Measurements from ENCODE around the gene BMP6.

Gene BMP6

GRCh38 chr6:7917729-7918128, 191.8 kb downstream of the BMP6 start:
- no peak overlapping the region for H3K4me3 ChIP-seq (ENCODE audit: low read depth, low read length)
- no peak for DNase-seq (ENCODE audit: low read depth)
- no peak for TF ChIP-seq MYC (IDR thresholded peaks at IDR 0.05; ENCODE audit: low read depth, low read length)
- TF ChIP-seq, protein P1, sequence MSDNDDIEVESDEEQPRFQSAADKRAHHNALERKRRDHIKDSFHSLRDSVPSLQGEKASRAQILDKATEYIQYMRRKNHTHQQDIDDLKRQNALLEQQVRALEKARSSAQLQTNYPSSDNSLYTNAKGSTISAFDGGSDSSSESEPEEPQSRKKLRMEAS (IDR thresholded peaks at IDR 0.05; ENCODE audit: low read depth, low read length) = no peak
- no peak for TF ChIP-seq POLR2A (IDR thresholded peaks at IDR 0.05; ENCODE audit: extremely low read depth, insufficient read length)
- TF ChIP-seq, protein P2, sequence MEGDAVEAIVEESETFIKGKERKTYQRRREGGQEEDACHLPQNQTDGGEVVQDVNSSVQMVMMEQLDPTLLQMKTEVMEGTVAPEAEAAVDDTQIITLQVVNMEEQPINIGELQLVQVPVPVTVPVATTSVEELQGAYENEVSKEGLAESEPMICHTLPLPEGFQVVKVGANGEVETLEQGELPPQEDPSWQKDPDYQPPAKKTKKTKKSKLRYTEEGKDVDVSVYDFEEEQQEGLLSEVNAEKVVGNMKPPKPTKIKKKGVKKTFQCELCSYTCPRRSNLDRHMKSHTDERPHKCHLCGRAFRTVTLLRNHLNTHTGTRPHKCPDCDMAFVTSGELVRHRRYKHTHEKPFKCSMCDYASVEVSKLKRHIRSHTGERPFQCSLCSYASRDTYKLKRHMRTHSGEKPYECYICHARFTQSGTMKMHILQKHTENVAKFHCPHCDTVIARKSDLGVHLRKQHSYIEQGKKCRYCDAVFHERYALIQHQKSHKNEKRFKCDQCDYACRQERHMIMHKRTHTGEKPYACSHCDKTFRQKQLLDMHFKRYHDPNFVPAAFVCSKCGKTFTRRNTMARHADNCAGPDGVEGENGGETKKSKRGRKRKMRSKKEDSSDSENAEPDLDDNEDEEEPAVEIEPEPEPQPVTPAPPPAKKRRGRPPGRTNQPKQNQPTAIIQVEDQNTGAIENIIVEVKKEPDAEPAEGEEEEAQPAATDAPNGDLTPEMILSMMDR (IDR thresholded peaks at IDR 0.05; ENCODE audit: low read depth, low read length) = no peak

- TF ChIP-seq, protein P1 (IDR thresholded peaks at IDR 0.05; ENCODE audit: low read depth, low read length) = no peak
- no peak for TF ChIP-seq POLR2A (IDR thresholded peaks at IDR 0.05; ENCODE audit: extremely low read depth, insufficient read length)
- TF ChIP-seq, protein P2 (IDR thresholded peaks at IDR 0.05; ENCODE audit: low read depth, low read length) = no peak
- no peak for TF ChIP-seq MYC (IDR thresholded peaks at IDR 0.05; ENCODE audit: low read depth, low read length)
- no peak for DNase-seq (ENCODE audit: low read depth)
- H3K4me3 ChIP-seq (ENCODE audit: low read depth, low read length) = no peak overlapping the region
Observed at GRCh38 chr6:7918403-7918802, 192.5 kb downstream of the BMP6 start.

DNA sequence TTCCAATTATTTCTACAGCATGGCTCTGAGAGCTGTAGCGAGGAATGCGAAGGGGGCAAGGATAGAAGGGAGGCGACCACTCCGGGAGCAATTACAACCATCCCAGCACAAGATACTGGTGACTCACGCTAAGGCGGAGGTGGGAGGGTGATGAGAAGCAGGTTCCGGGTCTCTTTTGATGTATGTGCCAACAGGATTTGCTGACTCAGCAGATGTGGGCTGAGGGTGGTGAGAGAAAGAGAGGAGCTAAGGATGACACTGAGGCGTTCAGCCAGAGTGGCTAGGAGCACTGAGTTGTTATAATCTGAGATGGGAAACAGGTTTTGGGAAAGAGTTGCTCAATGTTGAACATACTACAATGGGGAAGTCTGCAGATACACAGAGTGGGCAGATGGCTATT, 194.0 kb downstream of the BMP6 start:
- TF ChIP-seq, protein P1 (IDR thresholded peaks at IDR 0.05; ENCODE audit: low read depth, low read length) = no peak
- no peak for TF ChIP-seq POLR2A (IDR thresholded peaks at IDR 0.05; ENCODE audit: extremely low read depth, insufficient read length)
- TF ChIP-seq, protein P2 (IDR thresholded peaks at IDR 0.05; ENCODE audit: low read depth, low read length) = no peak
- no peak for TF ChIP-seq MYC (IDR thresholded peaks at IDR 0.05; ENCODE audit: low read depth, low read length)
- no peak overlapping the region for H3K4me3 ChIP-seq (ENCODE audit: low read depth, low read length)
- peak; percentile 49 for DNase-seq (ENCODE audit: low read depth)

DNA sequence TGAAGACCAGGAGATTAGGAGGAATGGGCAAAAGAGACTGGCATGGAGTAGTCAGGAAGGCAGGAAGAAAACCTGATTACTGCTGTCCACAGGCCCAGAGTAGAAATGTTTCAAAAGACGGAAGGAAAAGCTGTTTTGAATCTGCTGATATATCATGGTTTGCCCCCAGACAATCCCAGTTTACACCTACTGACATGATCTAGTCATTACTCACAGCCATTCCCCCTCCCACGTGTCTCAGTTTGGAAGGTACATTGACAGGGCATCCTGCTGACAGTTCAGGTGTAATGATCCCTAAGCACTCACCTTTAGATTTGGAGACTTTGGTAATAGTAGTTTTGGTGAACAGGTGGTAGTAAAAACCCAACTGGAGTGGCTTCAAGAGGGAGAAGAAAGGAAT, 194.5 kb downstream of the BMP6 start:
- no peak overlapping the region for H3K4me3 ChIP-seq (ENCODE audit: low read depth, low read length)
- TF ChIP-seq, protein P1 (IDR thresholded peaks at IDR 0.05; ENCODE audit: low read depth, low read length) = no peak
- TF ChIP-seq, protein P2 (IDR thresholded peaks at IDR 0.05; ENCODE audit: low read depth, low read length) = no peak
- no peak for TF ChIP-seq POLR2A (IDR thresholded peaks at IDR 0.05; ENCODE audit: extremely low read depth, insufficient read length)
- TF ChIP-seq MYC (IDR thresholded peaks at IDR 0.05; ENCODE audit: low read depth, low read length) = no peak
- DNase-seq (ENCODE audit: low read depth) = no peak

DNA sequence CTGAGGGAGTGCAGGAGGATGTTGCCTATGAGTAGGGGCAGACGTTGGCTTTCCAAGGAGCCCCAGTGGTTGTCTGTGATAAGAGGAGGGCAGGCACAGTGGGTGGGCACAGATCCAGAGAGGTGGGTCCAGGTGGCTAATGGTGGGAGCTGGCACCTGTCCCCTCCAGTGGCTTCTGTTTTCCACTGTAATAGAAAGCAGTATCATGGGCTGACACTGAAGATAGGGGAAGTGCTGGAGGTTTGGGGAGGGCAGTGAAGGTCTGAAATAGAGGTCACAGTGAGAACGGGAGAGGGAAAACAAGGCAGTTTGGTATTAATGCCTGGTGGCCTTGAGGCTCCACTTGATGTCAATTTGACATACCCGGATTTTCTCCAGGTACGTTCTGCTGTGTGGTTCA, 195.1 kb downstream of the BMP6 start:
- DNase-seq (ENCODE audit: low read depth) = no peak
- H3K4me3 ChIP-seq (ENCODE audit: low read depth, low read length) = no peak overlapping the region
- no peak for TF ChIP-seq POLR2A (IDR thresholded peaks at IDR 0.05; ENCODE audit: extremely low read depth, insufficient read length)
- TF ChIP-seq, protein P2 (IDR thresholded peaks at IDR 0.05; ENCODE audit: low read depth, low read length) = no peak
- TF ChIP-seq MYC (IDR thresholded peaks at IDR 0.05; ENCODE audit: low read depth, low read length) = no peak
- TF ChIP-seq, protein P1 (IDR thresholded peaks at IDR 0.05; ENCODE audit: low read depth, low read length) = no peak
